HG03175 (cell line): ENCODE results near the gene PTPRS.
"Not testable (repeated sequence)": the region's sequence is repeated elsewhere in the genome, so short reads cannot be mapped to it uniquely, and the experiment has no call there.

Experiments
- ATAC-seq: cut with Tn5 transposase; IDR thresholded peaks from one replicate; pipeline ENCODE4 v1.9.1; 2021; ENCODE audit warnings: mild to moderate bottlenecking, moderate library complexity; ENCODE audit not compliant: unreplicated experiment

The PTPRS gene

GRCh38 chr19:5334366-5334739 is 6.3 kb downstream of the PTPRS start:
- ATAC-seq = no peak

- ATAC-seq = no peak
Measured at GRCh38 chr19:5333581-5334365, 6.8 kb downstream of the PTPRS start.

DNA sequence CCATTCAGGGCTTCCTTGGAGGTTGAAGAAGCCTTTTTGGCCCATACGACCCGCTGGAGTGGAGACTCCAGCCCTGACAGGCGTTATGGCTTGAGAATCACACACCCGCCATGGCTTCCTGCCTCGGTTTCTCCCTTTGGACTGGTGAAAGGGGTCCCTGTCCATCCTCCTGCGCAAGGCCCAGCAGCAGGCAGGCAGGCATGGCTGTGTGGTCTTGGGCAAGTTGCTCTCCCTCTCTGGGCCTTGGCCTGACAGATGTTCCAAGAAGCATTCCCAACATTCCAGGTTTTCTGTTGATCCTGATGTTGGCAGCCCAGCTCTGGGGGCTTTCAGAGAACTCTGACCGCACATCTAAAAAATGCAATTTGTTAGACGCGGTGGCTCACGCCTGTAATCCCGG is 8.1 kb downstream of the PTPRS start:
- no peak for ATAC-seq

- no peak for ATAC-seq
Measured at GRCh38 chr19:5331790-5332189, 8.8 kb downstream of the PTPRS start.

DNA sequence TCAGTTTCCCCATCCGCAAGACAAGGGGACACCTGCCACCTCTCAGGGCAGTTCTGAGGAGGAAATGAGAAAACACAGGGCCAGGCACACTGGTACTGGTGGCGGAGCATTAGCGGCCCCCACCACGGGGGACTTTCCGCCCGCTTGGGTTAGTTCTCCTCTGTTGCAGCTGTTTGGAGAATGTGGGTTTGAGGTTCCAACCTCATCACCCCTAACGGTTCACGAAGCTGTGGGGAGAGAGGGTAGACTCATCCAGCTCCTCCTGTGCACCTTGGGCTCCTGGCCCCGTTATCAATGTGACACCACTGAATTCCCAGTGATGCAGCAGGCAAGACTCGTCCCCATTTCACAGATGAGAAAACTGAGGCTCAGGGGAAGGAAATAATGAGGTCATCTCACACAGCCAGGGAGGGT is 10.3 kb downstream of the PTPRS start:
- ATAC-seq = no peak

GRCh38 chr19:5329141-5329540 is 11.5 kb downstream of the PTPRS start:
- no peak for ATAC-seq

DNA sequence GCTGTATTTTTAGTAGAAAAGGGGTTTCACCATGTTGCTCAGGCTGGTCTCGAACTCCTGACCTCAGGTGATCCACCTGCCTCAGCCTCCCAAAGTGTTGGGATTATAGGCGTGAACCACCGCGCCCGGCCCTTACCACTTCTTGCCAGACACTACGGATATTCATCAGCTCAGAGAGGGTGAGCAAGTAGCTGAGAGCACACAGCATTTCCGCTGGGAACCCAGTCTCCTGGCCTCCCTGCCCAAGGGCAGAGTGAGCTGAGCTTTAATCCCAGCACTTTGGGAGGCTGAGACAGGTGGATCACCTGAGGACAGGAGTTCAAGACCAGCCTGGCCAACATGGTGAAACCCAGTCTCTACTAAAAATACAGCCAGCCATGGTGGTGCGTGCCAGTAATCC is 12.2 kb downstream of the PTPRS start:
- not testable (repeated sequence) for ATAC-seq

DNA sequence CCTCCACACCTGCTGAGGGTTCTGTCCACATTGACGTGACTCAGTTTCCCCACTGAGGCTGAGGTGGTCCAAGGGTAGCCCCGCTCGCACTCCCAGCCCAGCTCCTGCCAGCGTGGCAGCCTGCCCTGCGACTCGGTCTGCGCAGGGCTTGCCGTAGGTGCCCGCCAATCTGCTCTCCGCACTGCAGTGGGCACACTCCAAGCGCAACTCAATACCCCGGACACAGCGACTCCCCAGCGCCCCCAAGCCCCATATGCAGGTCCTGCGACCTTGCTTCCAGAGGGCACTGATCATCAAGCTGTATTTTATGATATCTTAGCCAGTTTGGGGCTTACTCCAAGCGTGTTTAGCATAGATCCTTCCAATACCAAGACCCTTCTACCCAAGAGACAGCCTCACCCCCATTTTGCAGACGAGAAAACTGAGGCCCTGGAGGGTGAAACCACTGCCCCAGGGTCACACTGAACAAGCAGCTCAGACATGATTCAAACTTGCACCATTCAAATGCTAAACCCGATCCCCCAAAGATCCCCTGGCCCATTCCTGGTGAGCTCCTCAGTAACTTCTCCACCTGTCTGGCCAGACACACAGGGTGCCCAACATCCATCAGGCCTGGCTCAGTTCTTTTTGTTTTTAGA is 13.5 kb downstream of the PTPRS start:
- no peak for ATAC-seq

DNA sequence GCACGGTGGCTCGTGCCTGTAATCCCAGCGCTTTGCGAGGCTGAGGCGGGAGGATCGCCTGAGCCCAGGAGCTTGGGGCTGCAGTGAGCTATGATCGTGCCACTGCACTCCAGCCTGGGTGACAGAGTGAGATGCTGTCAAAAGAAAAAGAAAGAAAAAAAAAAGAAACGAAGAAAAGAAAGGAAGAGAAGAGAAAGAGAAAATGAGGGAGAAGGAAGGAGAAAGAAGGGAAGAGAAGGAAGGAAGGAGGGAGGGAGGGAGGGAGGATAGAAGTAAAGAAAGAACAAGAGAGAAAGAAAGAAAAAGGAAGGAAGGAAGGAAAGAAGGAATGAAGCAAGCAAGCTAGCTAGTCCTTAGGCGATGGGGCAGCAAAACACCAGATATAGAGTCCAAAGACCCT is 14.1 kb downstream of the PTPRS start:
- no peak for ATAC-seq

DNA sequence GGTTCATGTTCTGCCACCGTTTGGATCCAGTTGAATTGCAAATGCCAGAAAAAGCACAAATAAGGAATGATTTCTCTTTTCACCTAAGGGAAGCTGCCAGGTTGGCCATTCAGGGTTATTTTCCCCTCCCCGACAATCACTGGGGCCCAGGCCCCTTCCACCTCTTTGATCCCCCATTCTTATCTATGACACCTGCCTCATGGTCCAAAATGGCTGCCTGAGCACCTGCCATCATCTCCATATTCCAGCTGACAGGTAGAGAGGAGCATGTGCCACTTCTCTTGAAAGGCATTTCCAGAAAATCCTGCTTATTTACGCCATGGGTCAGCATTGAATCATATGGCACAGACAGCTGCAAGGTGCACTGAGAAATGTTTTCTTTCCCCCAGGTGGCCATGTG is 15.7 kb downstream of the PTPRS start:
- ATAC-seq = no peak

DNA sequence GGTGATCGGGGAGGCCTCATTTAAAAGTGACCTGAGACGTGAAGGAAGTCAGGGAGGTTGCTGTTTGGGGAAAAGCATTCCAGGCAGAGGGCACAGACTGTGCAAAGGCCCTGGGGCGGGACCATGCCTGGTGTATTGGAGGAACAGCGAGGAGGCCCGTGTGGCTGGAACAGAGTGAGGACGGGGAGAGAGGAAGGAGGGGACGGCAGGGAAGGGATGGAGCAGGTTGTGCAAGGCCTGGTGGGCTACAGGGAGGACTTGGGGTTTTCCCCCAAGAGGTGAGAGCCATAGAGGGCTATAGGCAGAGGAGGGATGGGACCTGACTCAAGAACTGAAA is 17.2 kb downstream of the PTPRS start:
- ATAC-seq = no peak

- ATAC-seq = peak; percentile 62
Measured at GRCh38 chr19:5321851-5322681, 18.5 kb downstream of the PTPRS start.

- ATAC-seq = no peak
Measured at GRCh38 chr19:5321066-5321642, 19.5 kb downstream of the PTPRS start.

DNA sequence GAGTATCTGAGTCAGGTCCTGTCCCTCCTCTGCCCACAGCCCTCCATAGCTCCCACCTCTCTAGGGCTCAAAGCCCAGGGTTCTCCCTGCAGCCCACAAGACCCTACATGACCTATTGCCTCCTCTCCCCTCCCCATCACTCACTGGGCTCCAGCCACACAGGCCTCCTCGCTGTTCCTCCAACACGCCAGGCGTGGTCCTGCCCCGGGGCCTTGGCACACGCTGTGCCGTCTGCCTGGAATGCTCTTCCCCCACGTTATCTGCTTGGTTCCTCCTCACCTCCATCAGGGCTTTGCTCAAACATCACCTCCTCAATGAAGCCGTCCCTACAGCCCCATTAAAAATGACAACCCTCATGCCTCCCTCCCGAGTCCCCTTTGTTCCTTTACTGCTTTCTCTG is 21.1 kb downstream of the PTPRS start:
- no peak for ATAC-seq

GRCh38 chr19:5318306-5318705 is 22.3 kb downstream of the PTPRS start:
- ATAC-seq = no peak

DNA sequence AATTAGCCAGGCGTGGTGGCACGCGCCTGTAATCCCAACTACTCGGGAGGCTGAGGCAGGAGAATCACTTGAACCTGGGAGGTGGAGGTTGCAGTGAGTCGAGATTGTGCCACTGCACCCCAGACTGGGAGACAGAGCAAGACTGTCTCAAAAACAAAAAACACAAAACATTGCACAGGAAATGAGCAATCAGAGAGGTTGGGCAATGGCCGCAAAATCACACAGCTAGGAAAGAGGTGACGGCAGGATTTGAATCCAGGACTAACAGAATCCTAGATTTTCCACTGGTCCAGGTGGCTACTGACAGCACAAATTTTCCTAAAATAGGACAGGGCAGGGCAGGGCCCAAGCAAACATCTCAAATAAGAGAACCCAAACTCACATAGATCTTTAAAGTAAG is 23.3 kb downstream of the PTPRS start:
- no peak for ATAC-seq

DNA sequence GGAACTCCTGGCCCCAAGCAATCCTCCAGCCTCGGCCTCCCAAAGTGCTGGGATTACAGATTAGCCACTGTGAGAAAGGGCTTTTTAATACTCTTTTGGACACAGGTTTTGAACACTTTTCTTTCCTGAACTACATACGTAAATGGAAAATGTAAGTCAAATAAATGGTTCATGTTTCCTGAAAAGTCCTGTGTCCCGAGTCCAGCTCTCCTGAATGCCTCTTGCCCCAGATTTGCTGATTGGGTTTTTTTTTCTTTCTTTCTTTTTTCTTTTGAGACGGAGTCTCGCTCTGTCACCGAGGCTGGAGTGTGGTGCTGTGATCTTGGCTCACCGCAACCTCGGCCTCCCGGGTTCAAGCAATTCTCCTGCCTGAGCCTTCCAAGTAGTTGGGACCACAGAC is 24.5 kb downstream of the PTPRS start:
- ATAC-seq = no peak

DNA sequence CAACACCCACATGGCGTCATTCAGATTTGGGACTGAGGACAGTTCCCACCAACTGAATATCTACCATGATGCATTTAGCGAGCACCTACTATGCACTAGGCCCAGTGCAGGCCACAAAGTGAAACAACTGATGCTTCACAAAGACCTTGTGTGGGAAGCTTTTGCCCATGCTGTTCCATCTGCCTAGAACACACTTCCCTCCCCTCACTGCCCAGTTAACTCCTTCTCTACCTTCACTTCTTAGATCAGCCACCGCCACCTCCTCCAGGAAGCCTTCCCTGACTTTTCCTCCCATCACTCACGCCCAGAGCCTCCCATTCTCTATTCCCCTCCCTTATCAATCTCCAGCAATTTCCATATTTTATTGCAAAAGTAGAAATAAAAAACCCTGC is 25.7 kb downstream of the PTPRS start:
- ATAC-seq = no peak

DNA sequence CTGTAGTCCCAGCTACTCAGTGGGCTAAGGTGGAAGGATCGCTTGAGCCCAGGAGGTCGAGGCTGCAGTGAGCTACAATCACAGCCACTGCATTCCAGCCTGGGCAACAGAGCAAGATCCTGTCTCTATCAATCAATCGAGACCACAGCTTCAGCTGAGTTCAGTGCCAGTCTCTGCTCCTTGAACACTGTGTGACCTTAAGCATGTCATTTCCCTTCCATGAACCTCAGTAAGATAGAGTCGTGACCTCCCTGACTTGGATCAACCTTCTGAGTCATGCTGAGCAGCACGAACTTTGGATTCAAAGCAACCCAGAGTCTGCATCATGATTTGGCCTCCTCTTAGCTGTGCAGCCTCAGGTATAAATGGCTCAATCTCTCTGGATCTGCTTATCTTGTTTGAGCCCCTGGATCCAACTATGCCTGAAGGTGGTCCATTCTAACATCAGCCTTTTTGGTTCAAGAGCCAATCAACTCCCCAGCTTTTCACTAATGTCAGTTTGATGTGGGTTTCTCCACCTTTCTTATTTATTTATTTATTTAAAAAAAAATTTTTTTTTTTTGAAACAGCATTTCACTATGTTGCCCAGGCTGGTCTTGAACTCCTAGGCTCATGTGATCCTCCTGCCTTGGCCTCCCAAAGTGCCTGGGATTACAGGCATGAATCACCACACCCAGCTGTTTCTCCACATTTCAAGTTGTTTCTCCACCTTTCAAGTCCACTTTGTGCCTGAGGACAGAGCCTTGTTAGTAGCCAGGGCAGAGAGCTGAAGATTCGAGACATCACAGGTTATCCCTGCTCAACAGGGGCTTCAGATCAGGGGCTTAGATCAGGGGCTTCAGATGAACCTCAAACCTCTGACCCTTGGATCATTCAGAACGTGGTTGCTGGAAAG is 26.4 kb downstream of the PTPRS start:
- ATAC-seq = no peak

DNA sequence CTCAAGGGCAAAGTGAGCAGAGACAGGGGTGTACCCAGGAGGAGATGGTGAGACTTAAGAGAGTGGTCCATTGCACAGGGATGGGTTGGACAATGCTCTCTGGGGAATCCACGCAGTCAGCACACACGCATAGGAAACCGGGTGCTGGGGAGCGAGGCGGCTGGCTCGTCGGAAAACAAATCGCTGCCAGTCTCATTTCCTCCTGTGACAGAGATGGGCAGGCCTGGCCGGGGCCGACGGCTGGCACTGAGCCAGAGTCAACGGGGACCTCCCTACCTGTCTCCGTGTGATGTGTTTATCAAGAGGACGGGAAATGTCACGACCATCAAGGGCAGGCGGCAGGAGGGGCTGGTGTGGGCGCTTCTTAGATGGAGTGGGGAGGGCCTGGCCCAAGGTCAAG is 27.3 kb downstream of the PTPRS start:
- no peak for ATAC-seq

GRCh38 chr19:5312058-5312457 is 28.6 kb downstream of the PTPRS start:
- no peak for ATAC-seq
